HG03066 (cell line): ENCODE measurements around the gene XRCC3.

Experiments used
- ATAC-seq: cut with Tn5 transposase; IDR thresholded peaks from one replicate; pipeline ENCODE4 v1.9.1; 2021; ENCODE audit warnings: low read depth; ENCODE audit not compliant: unreplicated experiment

XRCC3 gene

DNA sequence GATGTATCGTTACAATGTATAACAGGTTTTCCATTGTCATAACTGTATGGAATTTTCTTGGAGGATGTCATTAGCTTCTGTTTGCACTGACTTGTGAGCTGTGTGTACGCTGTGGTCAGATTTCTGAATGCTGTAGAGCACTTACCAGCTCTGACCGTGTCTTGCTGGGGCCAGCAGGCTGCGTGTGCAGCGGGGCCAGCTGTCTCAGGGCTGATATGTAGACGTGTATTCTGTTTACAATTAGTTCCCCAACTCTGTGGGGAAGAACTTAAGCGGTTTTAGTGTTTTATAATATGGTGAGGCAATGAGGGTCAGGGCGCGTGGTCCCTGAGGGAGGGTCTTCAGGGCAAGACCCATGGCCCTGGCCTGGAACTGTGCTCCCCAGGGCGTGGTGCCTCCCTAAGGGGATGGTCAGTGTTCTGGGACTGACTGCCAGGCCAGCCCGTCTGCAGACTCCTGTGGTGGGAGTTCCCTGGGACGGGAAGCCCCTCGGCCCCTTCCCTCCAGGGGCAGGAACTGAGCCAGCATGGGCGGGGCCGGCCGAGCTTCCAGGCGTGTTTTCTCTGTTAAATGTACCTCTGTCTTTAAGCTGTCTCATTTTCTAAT is 18.7 kb downstream of the XRCC3 start:
- ATAC-seq, result no peak

DNA sequence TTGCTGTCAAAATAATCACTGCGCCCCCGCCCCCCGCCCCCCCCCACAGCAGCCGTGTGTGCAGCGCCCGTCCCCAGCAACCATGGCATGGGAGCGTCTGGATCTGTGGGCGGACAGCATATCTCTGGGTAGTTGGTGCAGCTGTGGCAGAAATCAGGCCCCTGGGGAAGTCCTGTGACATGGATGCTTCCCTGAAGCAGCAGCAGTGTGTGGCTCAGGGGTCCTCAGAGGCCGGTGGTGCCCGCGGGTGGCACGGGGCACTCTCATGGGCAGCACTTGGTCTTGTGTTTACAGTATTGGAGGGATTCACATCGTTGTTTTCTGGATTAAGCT is 19.2 kb downstream of the XRCC3 start:
- ATAC-seq, result no peak

DNA sequence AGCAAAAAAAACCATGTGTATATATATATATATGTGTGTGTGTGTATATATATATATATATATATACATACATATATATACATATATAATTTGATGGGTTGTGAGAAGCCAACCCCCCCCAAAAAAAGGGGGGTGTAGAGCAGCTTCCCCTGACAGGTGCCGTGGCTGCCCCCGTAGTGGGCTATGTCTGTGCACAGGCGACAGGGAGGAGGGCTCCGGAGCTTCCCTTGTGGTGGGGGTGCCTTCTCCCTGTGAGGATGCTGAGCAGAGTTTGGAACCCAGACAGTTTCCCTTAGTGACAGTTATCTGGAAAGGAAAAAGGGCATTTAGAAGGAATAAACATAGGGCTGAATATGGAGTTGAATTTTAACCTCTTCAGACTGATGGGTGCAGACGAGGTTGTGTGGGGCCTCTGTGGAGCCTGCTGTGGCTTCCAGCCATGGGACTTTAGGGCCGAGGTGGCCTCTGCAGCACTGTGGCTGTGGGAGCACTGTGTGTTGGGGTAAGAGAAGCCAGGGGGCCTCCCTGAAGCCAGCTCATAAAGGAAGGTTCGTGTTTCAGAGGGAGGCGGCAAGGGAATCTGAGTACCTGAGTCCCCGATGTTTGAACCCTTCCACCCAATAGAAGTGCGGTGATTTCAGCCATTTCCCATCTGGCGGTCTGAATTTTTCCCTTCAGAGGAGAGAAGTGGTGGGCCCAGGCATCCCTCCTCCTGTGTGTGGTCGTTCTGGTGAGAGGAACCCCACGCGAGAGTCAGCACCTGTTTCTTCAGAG is 19.8 kb downstream of the XRCC3 start:
- no peak for ATAC-seq

- no peak for ATAC-seq
Observed at GRCh38 chr14:103694572-103695026, 20.7 kb downstream of the XRCC3 start.

DNA sequence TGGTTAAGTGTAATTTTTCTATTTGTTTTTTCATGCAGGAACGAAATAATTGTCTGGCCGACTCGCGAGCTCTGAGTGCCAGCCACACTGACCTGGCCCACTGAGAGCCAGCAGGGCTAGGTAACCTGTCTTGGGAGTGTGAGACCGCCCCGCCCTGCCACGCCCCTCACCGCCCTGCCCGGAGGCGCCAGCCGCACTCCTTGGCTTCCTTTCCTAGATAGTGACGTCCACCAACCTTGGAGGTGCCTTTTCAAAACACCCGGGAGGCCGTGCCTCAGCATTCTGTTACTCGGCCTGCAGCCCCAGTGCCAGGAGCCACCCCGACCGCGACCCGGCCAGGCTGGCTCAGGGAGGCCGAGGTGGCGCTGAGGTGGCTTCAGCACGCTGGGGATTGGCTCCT is 21.7 kb downstream of the XRCC3 start:
- ATAC-seq, result no peak

- no peak for ATAC-seq
Observed at GRCh38 chr14:103692871-103693270, 22.4 kb downstream of the XRCC3 start.

GRCh38 chr14:103692159-103692558 is 23.1 kb downstream of the XRCC3 start:
- peak; percentile 8 for ATAC-seq

- ATAC-seq, result peak; percentile 68
Observed at GRCh38 chr14:103691655-103692054, 23.6 kb downstream of the XRCC3 start.

DNA sequence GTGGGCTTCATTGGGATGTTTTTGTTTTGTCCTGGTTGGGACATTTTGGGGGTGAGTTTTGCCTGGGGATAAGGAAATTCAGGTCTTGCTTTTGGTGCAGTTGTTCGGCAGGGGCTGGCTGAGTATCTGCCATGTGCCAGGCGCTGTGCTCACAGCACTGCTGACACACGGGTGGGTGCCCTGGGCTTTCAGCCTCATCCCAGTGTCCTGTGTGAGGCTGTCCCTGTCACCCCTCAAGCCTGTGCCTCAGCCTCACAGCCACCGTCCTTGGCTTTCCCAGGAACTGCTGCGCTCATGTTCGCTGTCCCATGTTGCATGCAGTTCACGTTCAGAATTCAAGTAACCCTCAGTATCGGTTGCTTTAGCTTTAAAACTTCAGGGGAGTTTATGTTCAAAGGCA is 24.9 kb downstream of the XRCC3 start:
- no peak for ATAC-seq

GRCh38 chr14:103688906-103689902 is 26.0 kb downstream of the XRCC3 start:
- ATAC-seq, result peak; percentile 64

GRCh38 chr14:103688441-103688840 is 26.8 kb downstream of the XRCC3 start:
- no peak for ATAC-seq

DNA sequence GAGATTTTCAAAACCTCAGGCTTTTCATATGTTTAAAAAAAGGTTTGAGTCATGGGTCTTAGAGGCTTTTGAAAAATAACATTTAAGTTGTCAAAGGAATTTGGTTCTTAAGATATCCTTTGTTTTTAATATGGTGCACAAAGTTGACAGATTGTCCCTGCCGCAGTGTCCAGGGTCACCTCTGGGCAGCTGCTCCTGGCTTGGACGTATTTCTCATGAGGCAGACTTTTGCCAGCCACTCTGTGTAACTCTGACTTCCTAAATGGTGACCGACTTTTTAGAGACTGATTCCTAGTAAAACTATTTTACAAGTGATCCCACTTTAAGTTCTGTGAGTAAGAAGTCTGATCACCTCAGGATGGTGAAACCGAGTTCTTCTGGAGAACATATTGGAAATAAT is 27.5 kb downstream of the XRCC3 start:
- no peak for ATAC-seq

- no peak for ATAC-seq
Observed at GRCh38 chr14:103686831-103687485, 28.3 kb downstream of the XRCC3 start.

DNA sequence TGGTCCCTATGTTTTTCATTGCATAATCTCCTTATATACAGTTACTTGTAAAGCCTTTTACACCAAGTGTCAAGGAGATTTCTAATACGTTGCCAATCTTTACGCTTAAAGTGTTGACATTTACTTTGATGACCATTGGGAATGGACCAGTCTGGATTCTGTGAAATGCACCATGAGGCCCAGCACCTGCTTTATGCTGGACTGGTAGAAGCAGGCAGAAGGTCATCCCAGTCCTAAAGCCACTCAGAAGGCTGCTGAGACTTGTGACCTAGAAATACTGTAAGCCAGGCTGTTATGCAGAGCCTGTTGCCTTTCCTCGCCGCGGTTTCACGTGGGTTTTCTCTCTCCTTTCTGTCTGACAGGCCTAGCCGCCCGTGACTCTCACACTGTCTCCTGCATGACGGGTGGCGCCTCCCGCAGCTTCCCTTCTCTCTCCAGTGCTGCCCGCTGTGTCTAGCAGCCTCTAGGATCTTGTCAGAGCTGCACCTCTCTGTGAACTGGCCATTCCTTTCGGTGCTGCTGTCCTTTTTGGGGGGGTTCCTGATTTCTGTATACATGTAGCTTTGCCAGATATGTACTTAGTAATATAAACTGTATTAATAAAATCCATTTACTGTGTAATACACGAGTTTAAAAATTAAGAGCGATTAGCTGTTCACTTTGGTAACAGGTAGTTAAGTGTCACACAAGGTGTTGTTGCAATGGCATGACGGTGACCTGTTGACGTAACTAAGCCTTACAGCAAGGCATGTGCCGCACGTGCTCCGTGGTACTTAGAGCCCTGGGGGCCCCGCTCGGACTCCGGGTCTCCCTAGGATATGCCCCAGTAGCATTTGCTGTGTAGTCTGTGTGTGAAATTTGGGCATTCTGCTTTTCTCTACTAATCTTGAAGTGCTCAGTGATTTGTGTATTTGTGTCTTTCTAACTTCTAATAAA is 29.7 kb downstream of the XRCC3 start:
- no peak for ATAC-seq

GRCh38 chr14:103684871-103685270 is 30.4 kb downstream of the XRCC3 start:
- no peak for ATAC-seq

DNA sequence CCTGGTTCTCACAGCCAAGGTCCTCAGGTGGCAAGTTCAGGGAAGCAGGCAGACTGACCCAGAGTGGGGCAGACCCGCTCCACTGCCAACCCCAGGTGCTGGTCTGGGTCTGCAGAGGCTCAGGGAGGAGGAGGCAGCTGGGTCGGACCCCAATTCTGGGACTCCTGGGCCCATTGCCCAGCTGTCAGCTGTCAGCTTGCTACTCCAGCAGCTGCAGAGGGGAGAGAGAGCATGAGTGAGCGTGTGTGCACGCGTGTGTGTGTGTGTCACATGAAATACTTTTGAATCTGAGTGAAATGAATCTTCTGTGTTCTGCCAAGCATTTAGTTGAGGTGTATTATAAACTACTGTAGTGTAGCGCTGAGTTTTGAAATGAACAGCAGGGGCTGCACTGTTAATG is 30.8 kb downstream of the XRCC3 start:
- ATAC-seq, result no peak

DNA sequence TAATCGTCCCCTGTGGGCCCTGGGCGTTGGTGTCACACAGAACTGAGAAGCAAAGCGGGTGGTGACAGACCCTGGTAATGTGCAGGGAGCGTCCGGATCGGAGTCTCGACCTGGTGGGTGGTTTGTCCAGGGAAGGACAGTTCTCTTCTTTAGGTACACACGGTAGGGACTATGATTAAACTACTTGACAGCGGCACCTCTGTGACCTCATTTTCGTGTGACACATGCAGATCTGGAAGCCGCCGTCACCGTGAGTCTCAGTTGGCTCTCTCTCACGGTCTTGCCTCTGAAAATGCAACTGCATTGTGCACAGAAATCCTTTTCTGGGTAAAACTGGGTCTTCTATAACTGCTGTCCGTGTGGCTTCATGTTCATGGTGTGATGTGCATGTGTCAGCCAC is 32.1 kb downstream of the XRCC3 start:
- no peak for ATAC-seq

GRCh38 chr14:103680491-103681231 is 34.6 kb downstream of the XRCC3 start:
- no peak for ATAC-seq

DNA sequence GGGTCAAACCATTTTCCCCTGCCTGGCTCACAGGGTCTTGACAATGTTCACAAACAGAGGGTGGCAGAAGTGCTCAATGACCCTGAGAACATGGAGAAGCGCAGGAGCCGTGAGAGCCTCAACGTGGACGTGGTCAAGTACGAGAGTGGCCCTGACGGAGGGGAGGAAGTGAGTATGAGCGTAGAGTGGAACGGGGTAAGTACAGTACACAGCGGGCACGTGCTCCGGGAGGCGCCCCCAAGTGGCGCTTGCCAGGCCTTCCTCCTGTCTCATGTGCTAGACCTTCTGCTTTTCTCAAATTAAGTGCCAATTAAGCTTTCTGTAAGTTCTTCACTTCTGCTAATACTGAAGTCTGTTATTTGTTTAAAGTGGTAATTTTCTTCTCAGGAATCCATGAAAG is 35.9 kb downstream of the XRCC3 start:
- peak; percentile 84 for ATAC-seq
